ENCODE measurements around the gene GPR55.

GPR55 gene

GRCh38 chr2:230935130-230935430, 10.0 kb upstream of the GPR55 start:
- H3K9me3 ChIP-seq (ENCODE audit: control insufficient read depth in 5 of 5, low read length in 5 of 5) = peaks cover 0 to 5% (median 3%) of the 10 kb centered on the region in 5 donors
- peaks cover 0 to 9% (median 2%) of the 10 kb centered on the region in 5 donors for H3K27me3 ChIP-seq (ENCODE audit: control insufficient read depth in 5 of 5, insufficient read depth in 4 of 5, low read length in 5 of 5)
- H3K27ac ChIP-seq (ENCODE audit: low read depth, low read length) = no peak overlapping the region
- peaks cover 4 to 15% (median 8%) of the 10 kb centered on the region in 5 donors for H3K4me1 ChIP-seq (ENCODE audit: control insufficient read depth in 5 of 5, insufficient read depth in 5 of 5, low read length in 5 of 5)
- no peaks in the 10 kb centered on the region for H3K36me3 ChIP-seq (ENCODE audit: control insufficient read depth in 5 of 5, insufficient read depth in 5 of 5, low read length in 5 of 5)
- no peak overlapping the region for H3K9ac ChIP-seq (ENCODE audit: low read length in 5 of 5)
- H3K4me3 ChIP-seq (ENCODE audit: low read depth in 1 of 5, low read length in 5 of 5) = no peak overlapping the region

- H3K27me3 ChIP-seq (ENCODE audit: control insufficient read depth in 5 of 5, insufficient read depth in 4 of 5, low read length in 5 of 5) = peaks cover 0 to 6% (median 2%) of the 10 kb centered on the region in 5 donors
Measured at GRCh38 chr2:230934231-230935129, 9.4 kb upstream of the GPR55 start.

GRCh38 chr2:230933521-230934180, 8.6 kb upstream of the GPR55 start:
- peaks cover 4 to 15% (median 8%) of the 10 kb centered on the region in 5 donors for H3K4me1 ChIP-seq (ENCODE audit: control insufficient read depth in 5 of 5, insufficient read depth in 5 of 5, low read length in 5 of 5)
- no peak overlapping the region for H3K9ac ChIP-seq (ENCODE audit: low read length in 5 of 5)
- H3K9me3 ChIP-seq (ENCODE audit: control insufficient read depth in 5 of 5, low read length in 5 of 5) = peaks cover 0 to 5% (median 3%) of the 10 kb centered on the region in 5 donors
- peaks cover 0 to 3% (median 0%) of the 10 kb centered on the region in 5 donors for H3K27me3 ChIP-seq (ENCODE audit: control insufficient read depth in 5 of 5, insufficient read depth in 4 of 5, low read length in 5 of 5)
- H3K4me3 ChIP-seq (ENCODE audit: low read depth in 1 of 5, low read length in 5 of 5) = no peak overlapping the region
- H3K36me3 ChIP-seq (ENCODE audit: control insufficient read depth in 5 of 5, insufficient read depth in 5 of 5, low read length in 5 of 5) = no peaks in the 10 kb centered on the region
- no peak overlapping the region for H3K27ac ChIP-seq (ENCODE audit: low read depth, low read length)

More at GRCh38 chr2:230934231-230935129, 9.4 kb upstream of the GPR55 start:
- H3K9ac ChIP-seq (ENCODE audit: low read length in 5 of 5) = no peak overlapping the region
- H3K36me3 ChIP-seq (ENCODE audit: control insufficient read depth in 5 of 5, insufficient read depth in 5 of 5, low read length in 5 of 5) = no peaks in the 10 kb centered on the region
- H3K4me3 ChIP-seq (ENCODE audit: low read depth in 1 of 5, low read length in 5 of 5) = no peak overlapping the region
- H3K27ac ChIP-seq (ENCODE audit: low read depth, low read length) = no peak overlapping the region
- peaks cover 0 to 5% (median 3%) of the 10 kb centered on the region in 5 donors for H3K9me3 ChIP-seq (ENCODE audit: control insufficient read depth in 5 of 5, low read length in 5 of 5)
- peaks cover 4 to 15% (median 8%) of the 10 kb centered on the region in 5 donors for H3K4me1 ChIP-seq (ENCODE audit: control insufficient read depth in 5 of 5, insufficient read depth in 5 of 5, low read length in 5 of 5)

- peaks cover 4 to 15% (median 8%) of the 10 kb centered on the region in 5 donors for H3K4me1 ChIP-seq (ENCODE audit: control insufficient read depth in 5 of 5, insufficient read depth in 5 of 5, low read length in 5 of 5)
- H3K9ac ChIP-seq (ENCODE audit: low read length in 5 of 5) = no peak overlapping the region
- H3K9me3 ChIP-seq (ENCODE audit: control insufficient read depth in 5 of 5, low read length in 5 of 5) = peaks cover 0 to 5% (median 3%) of the 10 kb centered on the region in 5 donors
- H3K36me3 ChIP-seq (ENCODE audit: control insufficient read depth in 5 of 5, insufficient read depth in 5 of 5, low read length in 5 of 5) = no peaks in the 10 kb centered on the region
- H3K27me3 ChIP-seq (ENCODE audit: control insufficient read depth in 5 of 5, insufficient read depth in 4 of 5, low read length in 5 of 5) = peaks cover 0 to 3% (median 0%) of the 10 kb centered on the region in 5 donors
- no peak overlapping the region for H3K27ac ChIP-seq (ENCODE audit: low read depth, low read length)
- peak overlapping the region in 1 of 5 donors; percentile 24 for H3K4me3 ChIP-seq (ENCODE audit: low read depth in 1 of 5, low read length in 5 of 5)
Measured at GRCh38 chr2:230932556-230933511, 7.8 kb upstream of the GPR55 start.

- H3K9ac ChIP-seq (ENCODE audit: low read length in 5 of 5) = no peak overlapping the region
- peaks cover 0 to 3% (median 0%) of the 10 kb centered on the region in 5 donors for H3K27me3 ChIP-seq (ENCODE audit: control insufficient read depth in 5 of 5, insufficient read depth in 4 of 5, low read length in 5 of 5)
- H3K4me1 ChIP-seq (ENCODE audit: control insufficient read depth in 5 of 5, insufficient read depth in 5 of 5, low read length in 5 of 5) = peaks cover 4 to 15% (median 8%) of the 10 kb centered on the region in 5 donors
- H3K4me3 ChIP-seq (ENCODE audit: low read depth in 1 of 5, low read length in 5 of 5) = no peak overlapping the region
- H3K36me3 ChIP-seq (ENCODE audit: control insufficient read depth in 5 of 5, insufficient read depth in 5 of 5, low read length in 5 of 5) = no peaks in the 10 kb centered on the region
- no peaks in the 10 kb centered on the region for H3K9me3 ChIP-seq (ENCODE audit: control insufficient read depth in 5 of 5, low read length in 5 of 5)
- H3K27ac ChIP-seq (ENCODE audit: low read depth, low read length) = no peak overlapping the region
Measured at GRCh38 chr2:230931556-230932231, 6.7 kb upstream of the GPR55 start.

- Histone ChIP-seq H3K9me3 (ENCODE audit: control insufficient read depth in 5 of 5, low read length in 5 of 5) (no peaks in the 10 kb centered on the region), H3K4me3 (ENCODE audit: low read depth in 1 of 5, low read length in 5 of 5) (no peak overlapping the region), H3K9ac (ENCODE audit: low read length in 5 of 5) (no peak overlapping the region)
Measured at GRCh38 chr2:230930928-230931555, 6.0 kb upstream of the GPR55 start.

GRCh38 chr2:230930149-230930780, 5.2 kb upstream of the GPR55 start:
- H3K27ac ChIP-seq (ENCODE audit: low read depth, low read length) = no peak overlapping the region
- no peaks in the 10 kb centered on the region for H3K36me3 ChIP-seq (ENCODE audit: control insufficient read depth in 5 of 5, insufficient read depth in 5 of 5, low read length in 5 of 5)
- H3K9me3 ChIP-seq (ENCODE audit: control insufficient read depth in 5 of 5, low read length in 5 of 5) = no peaks in the 10 kb centered on the region
- no peak overlapping the region for H3K9ac ChIP-seq (ENCODE audit: low read length in 5 of 5)
- no peak overlapping the region for H3K4me3 ChIP-seq (ENCODE audit: low read depth in 1 of 5, low read length in 5 of 5)
- H3K4me1 ChIP-seq (ENCODE audit: control insufficient read depth in 5 of 5, insufficient read depth in 5 of 5, low read length in 5 of 5) = peaks cover 4 to 15% (median 8%) of the 10 kb centered on the region in 5 donors
- peaks cover 0 to 3% (median 0%) of the 10 kb centered on the region in 5 donors for H3K27me3 ChIP-seq (ENCODE audit: control insufficient read depth in 5 of 5, insufficient read depth in 4 of 5, low read length in 5 of 5)

More at GRCh38 chr2:230930928-230931555, 6.0 kb upstream of the GPR55 start:
- Histone ChIP-seq H3K27ac (ENCODE audit: low read depth, low read length) (no peak overlapping the region), H3K36me3 (ENCODE audit: control insufficient read depth in 5 of 5, insufficient read depth in 5 of 5, low read length in 5 of 5) (no peaks in the 10 kb centered on the region), H3K27me3 (ENCODE audit: control insufficient read depth in 5 of 5, insufficient read depth in 4 of 5, low read length in 5 of 5) (peaks cover 0 to 3% (median 0%) of the 10 kb centered on the region in 5 donors), H3K4me1 (ENCODE audit: control insufficient read depth in 5 of 5, insufficient read depth in 5 of 5, low read length in 5 of 5) (peaks cover 4 to 15% (median 8%) of the 10 kb centered on the region in 5 donors)

GRCh38 chr2:230929381-230930148, 4.5 kb upstream of the GPR55 start:
- H3K27ac ChIP-seq (ENCODE audit: low read depth, low read length) = no peak overlapping the region

More at GRCh38 chr2:230929381-230930148, 4.5 kb upstream of the GPR55 start:
- Histone ChIP-seq H3K4me1 (ENCODE audit: control insufficient read depth in 5 of 5, insufficient read depth in 5 of 5, low read length in 5 of 5) (peaks cover 4 to 15% (median 8%) of the 10 kb centered on the region in 5 donors), H3K36me3 (ENCODE audit: control insufficient read depth in 5 of 5, insufficient read depth in 5 of 5, low read length in 5 of 5) (no peaks in the 10 kb centered on the region), H3K9ac (ENCODE audit: low read length in 5 of 5) (no peak overlapping the region), H3K9me3 (ENCODE audit: control insufficient read depth in 5 of 5, low read length in 5 of 5) (no peaks in the 10 kb centered on the region), H3K4me3 (ENCODE audit: low read depth in 1 of 5, low read length in 5 of 5) (no peak overlapping the region), H3K27me3 (ENCODE audit: control insufficient read depth in 5 of 5, insufficient read depth in 4 of 5, low read length in 5 of 5) (peaks cover 0 to 8% (median 0%) of the 10 kb centered on the region in 5 donors)

All from subcutaneous abdominal adipose tissue (tissue), 5 donors.